ENCODE data around the gene PPP1R14D. TPM values are rescaled to one million over a fixed set of nuclear protein-coding genes. Genes with fewer than 3 reads are reported as not detected.

Gene PPP1R14D
- total RNA-seq, 1 experiment from 2014 or later: 0.64 TPM

GRCh38 chr15:40845036-40845435, 16.5 kb upstream of the PPP1R14D start:
- CTCF ChIA-PET: interaction anchor here (1.1 kb wide), 1 partner anchor 14 kb away, joined by 3 read pairs; no protein-coding TSS in a partner anchor
- TF ChIP-seq POLR2AphosphoS5 (IDR thresholded peaks at IDR 0.05; ENCODE audit: low read depth, low read length) (no peak), TCF7L2 (IDR thresholded peaks at IDR 0.05; ENCODE audit: low read depth, low read length) (no peak), CTCF (IDR thresholded peaks at IDR 0.05) (no peak), SIN3A (IDR thresholded peaks at IDR 0.05; ENCODE audit: borderline replicate concordance, insufficient read depth, low read depth, low read length) (no peak)
- TF ChIP-seq, protein P1, sequence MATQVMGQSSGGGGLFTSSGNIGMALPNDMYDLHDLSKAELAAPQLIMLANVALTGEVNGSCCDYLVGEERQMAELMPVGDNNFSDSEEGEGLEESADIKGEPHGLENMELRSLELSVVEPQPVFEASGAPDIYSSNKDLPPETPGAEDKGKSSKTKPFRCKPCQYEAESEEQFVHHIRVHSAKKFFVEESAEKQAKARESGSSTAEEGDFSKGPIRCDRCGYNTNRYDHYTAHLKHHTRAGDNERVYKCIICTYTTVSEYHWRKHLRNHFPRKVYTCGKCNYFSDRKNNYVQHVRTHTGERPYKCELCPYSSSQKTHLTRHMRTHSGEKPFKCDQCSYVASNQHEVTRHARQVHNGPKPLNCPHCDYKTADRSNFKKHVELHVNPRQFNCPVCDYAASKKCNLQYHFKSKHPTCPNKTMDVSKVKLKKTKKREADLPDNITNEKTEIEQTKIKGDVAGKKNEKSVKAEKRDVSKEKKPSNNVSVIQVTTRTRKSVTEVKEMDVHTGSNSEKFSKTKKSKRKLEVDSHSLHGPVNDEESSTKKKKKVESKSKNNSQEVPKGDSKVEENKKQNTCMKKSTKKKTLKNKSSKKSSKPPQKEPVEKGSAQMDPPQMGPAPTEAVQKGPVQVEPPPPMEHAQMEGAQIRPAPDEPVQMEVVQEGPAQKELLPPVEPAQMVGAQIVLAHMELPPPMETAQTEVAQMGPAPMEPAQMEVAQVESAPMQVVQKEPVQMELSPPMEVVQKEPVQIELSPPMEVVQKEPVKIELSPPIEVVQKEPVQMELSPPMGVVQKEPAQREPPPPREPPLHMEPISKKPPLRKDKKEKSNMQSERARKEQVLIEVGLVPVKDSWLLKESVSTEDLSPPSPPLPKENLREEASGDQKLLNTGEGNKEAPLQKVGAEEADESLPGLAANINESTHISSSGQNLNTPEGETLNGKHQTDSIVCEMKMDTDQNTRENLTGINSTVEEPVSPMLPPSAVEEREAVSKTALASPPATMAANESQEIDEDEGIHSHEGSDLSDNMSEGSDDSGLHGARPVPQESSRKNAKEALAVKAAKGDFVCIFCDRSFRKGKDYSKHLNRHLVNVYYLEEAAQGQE (IDR thresholded peaks at IDR 0.05; ENCODE audit: insufficient read depth in 1 of 2, low read depth in 2 of 2, low read length in 1 of 2): no peak
- peaks cover 3% of the 10 kb centered on the region; the same call in 1 of the 2 replicates for H3K4me1 ChIP-seq (ENCODE audit: control insufficient read depth, insufficient read depth, low read length)
- no TSS peak for BruUV-seq (replicated peaks)
- H3K27me3 ChIP-seq (ENCODE audit: control insufficient read depth, insufficient read depth, low read length): peaks cover 5% of the 10 kb centered on the region; the same call in 1 of the 2 replicates
- intact Hi-C loops (cut with micrococcal nuclease; ENCODE audit: unreplicated experiment): no loop called here
- POLR2A ChIA-PET: no interaction called here
- H3K27ac ChIP-seq (ENCODE audit: low read length): no peak overlapping the region; the same call in 1 of the 2 replicates
- no peaks in the 10 kb centered on the region for H3K9me3 ChIP-seq (ENCODE audit: control insufficient read depth, insufficient read depth, low read depth, low read length)
- DNase-seq (ENCODE audit: low read depth, low spot score) (no peak), ATAC-seq (no peak)
- in situ Hi-C loops (cut with HindIII; ENCODE audit: low pct_unique_long_range_greater_than_20kb, low sequenced_read_pairs): no loop called here
- peak overlapping the region; percentile 43 to 53 for H3K4me3 ChIP-seq (ENCODE audit: low read depth in 2 of 2, low read length in 2 of 2)
- peaks cover 2% of the 10 kb centered on the region; the same call in 1 of the 2 replicates for H3K36me3 ChIP-seq (ENCODE audit: control insufficient read depth, insufficient read depth, low read length)

- H3K4me1 ChIP-seq (ENCODE audit: control insufficient read depth, insufficient read depth, low read length): peaks cover 3% of the 10 kb centered on the region; the same call in 1 of the 2 replicates
- no TSS peak for BruUV-seq (replicated peaks)
- peaks cover 2% of the 10 kb centered on the region; the same call in 1 of the 2 replicates for H3K36me3 ChIP-seq (ENCODE audit: control insufficient read depth, insufficient read depth, low read length)
- in situ Hi-C loops (cut with HindIII; ENCODE audit: low pct_unique_long_range_greater_than_20kb, low sequenced_read_pairs): no loop called here
- peaks cover 5% of the 10 kb centered on the region; the same call in 1 of the 2 replicates for H3K27me3 ChIP-seq (ENCODE audit: control insufficient read depth, insufficient read depth, low read length)
- H3K4me3 ChIP-seq (ENCODE audit: low read depth in 2 of 2, low read length in 2 of 2): peak overlapping the region; percentile 43 to 53
- intact Hi-C loops (cut with micrococcal nuclease; ENCODE audit: unreplicated experiment): no loop called here
- ChIA-PET CTCF (interaction anchor here (1.1 kb wide), 1 partner anchor 14 kb away, joined by 3 read pairs; no protein-coding TSS in a partner anchor), POLR2A (no interaction called here)
- DNase-seq (ENCODE audit: low read depth, low spot score) (no peak), ATAC-seq (no peak; the same call in 1 of the 2 replicates)
- no peak overlapping the region for H3K27ac ChIP-seq (ENCODE audit: low read length)
- no peaks in the 10 kb centered on the region for H3K9me3 ChIP-seq (ENCODE audit: control insufficient read depth, insufficient read depth, low read depth, low read length)
- TF ChIP-seq, protein P1 (IDR thresholded peaks at IDR 0.05; ENCODE audit: insufficient read depth in 1 of 2, low read depth in 2 of 2, low read length in 1 of 2): no peak
- no peak for TF ChIP-seq POLR2AphosphoS5 (IDR thresholded peaks at IDR 0.05; ENCODE audit: low read depth, low read length)
- TF ChIP-seq TCF7L2 (IDR thresholded peaks at IDR 0.05; ENCODE audit: low read depth, low read length): no peak
- no peak for TF ChIP-seq SIN3A (IDR thresholded peaks at IDR 0.05; ENCODE audit: borderline replicate concordance, insufficient read depth, low read depth, low read length)
- no peak for TF ChIP-seq CTCF (IDR thresholded peaks at IDR 0.05)
Measured at GRCh38 chr15:40844696-40845030, 16.2 kb upstream of the PPP1R14D start.
